PFSK-1 (cell line): ENCODE results near the gene PDHB.

Experiments
- FOXP2 ChIP-seq: optimal IDR thresholded peaks from 2 replicates; pipeline ENCODE3; 2011; ENCODE audit warnings: borderline replicate concordance, control low read depth, inconsistent platforms; ENCODE audit not compliant: insufficient read depth; ENCODE audit errors: extremely low read length, extremely low read depth
- POLR2AphosphoS5 ChIP-seq: IDR thresholded peaks from 2 replicates; pipeline ENCODE4 v1.6.1; 2012; ENCODE audit warnings: low read depth, mild to moderate bottlenecking, control low read depth, low read length, moderate library complexity
- SIN3A ChIP-seq: IDR thresholded peaks from 2 replicates; pipeline ENCODE4 v1.6.1; 2012; ENCODE audit warnings: mild to moderate bottlenecking, low read length, moderate library complexity, borderline replicate concordance; ENCODE audit not compliant: insufficient read depth
- TAF1 ChIP-seq: IDR thresholded peaks from 2 replicates; pipeline ENCODE4 v1.6.1; 2012; ENCODE audit warnings: low read length, control low read depth, borderline replicate concordance; ENCODE audit not compliant: insufficient read depth
- TF ChIP-seq, protein P1 (sequence below), 2 experiments: IDR thresholded peaks; 2 replicates each; pipeline versions ENCODE4 v1.6.1 to v1.8.0; 2011 to 2012; ENCODE audit warnings: low read depth in 2 of 2, low read length in 2 of 2, control low read depth in 1 of 2, inconsistent platforms in 1 of 2, mild to moderate bottlenecking in 1 of 2, moderate library complexity in 1 of 2; ENCODE audit not compliant: insufficient read depth in 1 of 2

PDHB gene

DNA sequence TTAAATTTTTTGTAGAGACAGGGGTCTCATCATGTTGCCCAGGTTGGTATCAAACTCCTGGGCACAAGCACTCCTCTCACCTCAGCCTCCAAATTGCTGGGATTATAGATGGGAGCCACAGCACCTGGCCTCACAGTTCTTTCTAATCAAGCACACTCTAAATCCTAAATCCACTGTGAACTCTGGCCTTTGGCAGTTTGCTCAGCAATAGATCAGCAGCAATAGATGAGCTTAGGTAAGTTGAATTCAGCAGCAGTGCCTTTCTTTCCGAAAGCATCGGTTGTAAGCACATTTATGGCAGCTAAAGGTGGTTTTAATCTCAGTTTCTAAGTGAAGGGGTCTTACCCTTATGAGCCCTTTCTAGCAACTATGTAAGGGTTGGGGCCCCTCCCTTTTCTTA, 16.6 kb downstream of the PDHB start:
- TF ChIP-seq FOXP2, result no peak
- no peak for TF ChIP-seq POLR2AphosphoS5
- no peak for TF ChIP-seq TAF1
- no peak for TF ChIP-seq SIN3A
- TF ChIP-seq, protein P1, sequence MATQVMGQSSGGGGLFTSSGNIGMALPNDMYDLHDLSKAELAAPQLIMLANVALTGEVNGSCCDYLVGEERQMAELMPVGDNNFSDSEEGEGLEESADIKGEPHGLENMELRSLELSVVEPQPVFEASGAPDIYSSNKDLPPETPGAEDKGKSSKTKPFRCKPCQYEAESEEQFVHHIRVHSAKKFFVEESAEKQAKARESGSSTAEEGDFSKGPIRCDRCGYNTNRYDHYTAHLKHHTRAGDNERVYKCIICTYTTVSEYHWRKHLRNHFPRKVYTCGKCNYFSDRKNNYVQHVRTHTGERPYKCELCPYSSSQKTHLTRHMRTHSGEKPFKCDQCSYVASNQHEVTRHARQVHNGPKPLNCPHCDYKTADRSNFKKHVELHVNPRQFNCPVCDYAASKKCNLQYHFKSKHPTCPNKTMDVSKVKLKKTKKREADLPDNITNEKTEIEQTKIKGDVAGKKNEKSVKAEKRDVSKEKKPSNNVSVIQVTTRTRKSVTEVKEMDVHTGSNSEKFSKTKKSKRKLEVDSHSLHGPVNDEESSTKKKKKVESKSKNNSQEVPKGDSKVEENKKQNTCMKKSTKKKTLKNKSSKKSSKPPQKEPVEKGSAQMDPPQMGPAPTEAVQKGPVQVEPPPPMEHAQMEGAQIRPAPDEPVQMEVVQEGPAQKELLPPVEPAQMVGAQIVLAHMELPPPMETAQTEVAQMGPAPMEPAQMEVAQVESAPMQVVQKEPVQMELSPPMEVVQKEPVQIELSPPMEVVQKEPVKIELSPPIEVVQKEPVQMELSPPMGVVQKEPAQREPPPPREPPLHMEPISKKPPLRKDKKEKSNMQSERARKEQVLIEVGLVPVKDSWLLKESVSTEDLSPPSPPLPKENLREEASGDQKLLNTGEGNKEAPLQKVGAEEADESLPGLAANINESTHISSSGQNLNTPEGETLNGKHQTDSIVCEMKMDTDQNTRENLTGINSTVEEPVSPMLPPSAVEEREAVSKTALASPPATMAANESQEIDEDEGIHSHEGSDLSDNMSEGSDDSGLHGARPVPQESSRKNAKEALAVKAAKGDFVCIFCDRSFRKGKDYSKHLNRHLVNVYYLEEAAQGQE (IDR thresholded peaks at IDR 0.05; ENCODE audit: insufficient read depth in 1 of 2, low read depth in 2 of 2, low read length in 2 of 2), result no peak

DNA sequence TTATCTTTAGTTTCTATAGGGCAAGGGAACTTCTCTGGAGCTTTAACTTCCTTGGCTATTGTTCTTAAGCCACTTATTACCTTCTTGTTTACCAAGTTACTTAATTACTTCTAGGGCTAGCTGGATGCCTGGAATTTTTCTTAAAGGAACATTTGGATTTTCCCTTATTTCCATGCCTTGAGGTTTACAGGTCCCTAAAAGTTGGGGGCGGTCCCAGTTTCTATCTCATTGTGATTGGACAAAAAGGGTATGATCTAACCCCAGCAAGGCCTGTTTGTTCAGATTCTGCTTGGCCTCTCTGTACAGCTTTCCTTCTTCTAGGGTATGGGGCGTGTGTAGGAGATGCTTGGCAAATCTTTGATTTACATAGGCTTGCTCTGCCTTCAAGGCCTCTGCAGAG, 17.4 kb downstream of the PDHB start:
- no peak for TF ChIP-seq TAF1
- no peak for TF ChIP-seq POLR2AphosphoS5
- no peak for TF ChIP-seq FOXP2
- no peak for TF ChIP-seq SIN3A
- TF ChIP-seq, protein P1 (IDR thresholded peaks at IDR 0.05; ENCODE audit: insufficient read depth in 1 of 2, low read depth in 2 of 2, low read length in 2 of 2), result no peak

DNA sequence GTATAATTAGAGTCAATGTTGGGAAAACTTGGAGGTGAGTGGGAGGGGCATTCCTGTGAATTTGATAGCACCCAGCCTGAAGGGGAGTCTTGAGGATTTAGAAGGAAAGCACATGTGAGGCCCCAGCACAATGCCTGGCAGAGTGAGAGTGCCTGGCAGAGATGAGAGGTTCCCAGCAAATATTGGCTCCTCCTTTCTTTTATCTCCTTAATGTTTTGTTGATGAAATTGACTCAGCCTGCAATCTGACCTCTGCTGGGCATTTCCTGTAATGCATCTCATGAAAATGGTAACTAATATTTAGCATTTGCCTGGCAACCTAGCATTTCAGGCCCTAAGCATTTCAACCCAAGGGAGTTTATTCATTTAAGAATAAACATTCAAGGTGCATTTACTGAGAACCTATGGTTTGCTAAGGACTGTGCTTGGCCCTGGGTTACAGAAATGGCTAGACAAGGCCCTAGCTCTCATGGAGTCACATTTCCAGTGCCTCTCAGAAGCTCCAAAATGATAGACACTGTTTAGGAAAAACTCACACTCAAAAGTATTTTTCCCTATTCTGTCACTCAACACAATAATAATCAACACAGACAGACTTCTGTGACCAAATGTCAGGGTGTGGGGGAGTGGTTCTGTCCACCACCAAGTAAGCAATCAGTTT, 19.0 kb downstream of the PDHB start:
- TF ChIP-seq, protein P1 (IDR thresholded peaks at IDR 0.05; ENCODE audit: insufficient read depth in 1 of 2, low read depth in 2 of 2, low read length in 2 of 2), result no peak
- TF ChIP-seq TAF1, result no peak
- TF ChIP-seq FOXP2, result no peak
- no peak for TF ChIP-seq POLR2AphosphoS5
- no peak for TF ChIP-seq SIN3A

DNA sequence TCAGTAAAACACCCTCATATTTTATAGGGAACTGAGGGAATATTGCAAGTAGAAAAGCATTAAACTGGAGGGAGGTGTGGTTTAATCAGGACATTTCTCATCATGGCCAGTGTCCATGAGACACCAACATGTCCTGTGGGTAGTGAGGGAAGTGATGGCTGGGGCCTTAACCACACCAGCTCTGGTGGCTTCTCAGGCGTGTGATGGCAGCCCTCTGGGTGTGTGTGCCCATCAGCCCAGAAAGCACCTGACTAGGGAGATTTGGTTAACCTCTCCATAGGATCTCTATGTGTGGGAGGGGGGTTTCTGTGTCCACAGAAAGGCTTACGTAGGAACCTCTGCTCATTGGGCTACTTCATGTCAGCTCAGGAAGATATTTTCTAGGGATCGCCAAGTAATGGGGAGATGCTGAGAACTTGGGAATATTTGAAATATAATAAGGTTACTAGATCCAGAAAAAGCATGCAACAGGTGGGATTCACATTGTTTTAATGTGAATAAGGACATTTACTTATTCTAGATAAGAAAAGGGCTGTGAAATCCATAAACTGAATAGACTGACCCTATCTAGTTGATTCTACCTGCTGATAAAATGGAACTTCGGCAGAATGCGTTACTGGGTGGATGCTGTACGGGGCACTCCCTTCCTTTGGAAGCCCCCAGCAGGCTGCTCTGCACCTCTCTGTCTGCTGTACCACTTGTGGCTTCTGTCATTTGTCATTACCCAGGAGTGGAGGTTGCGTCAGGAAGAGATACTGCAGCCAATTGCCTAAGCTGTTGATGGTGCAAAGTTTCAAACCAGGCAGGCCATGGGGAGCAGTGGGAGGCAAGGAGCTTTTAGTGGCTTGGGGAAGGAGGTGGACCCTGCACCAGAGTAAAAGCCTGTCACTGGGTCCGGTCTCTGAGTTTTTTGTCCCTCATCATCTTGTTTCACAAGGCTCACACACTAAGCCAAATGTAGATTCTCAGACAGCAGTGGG, 21.5 kb downstream of the PDHB start:
- TF ChIP-seq, protein P1 (IDR thresholded peaks at IDR 0.05; ENCODE audit: insufficient read depth in 1 of 2, low read depth in 2 of 2, low read length in 2 of 2), result no peak
- no peak for TF ChIP-seq TAF1
- no peak for TF ChIP-seq SIN3A
- TF ChIP-seq POLR2AphosphoS5, result no peak
- no peak for TF ChIP-seq FOXP2
